K562 (cell line): ENCODE data around the gene ZSCAN26. TPM values are rescaled to one million over a fixed set of nuclear protein-coding genes. Genes with fewer than 3 reads are reported as not detected.

Experiments used
- ARID1B ChIP-seq: fragments of 450-650 bp; IDR thresholded peaks from 2 replicates; pipeline ENCODE4 v1.6.1; 2016; ENCODE audit warnings: antibody characterized with exemption, mild to moderate bottlenecking, inconsistent platforms
- BMI1 ChIP-seq: fragments of 150-350 bp; IDR thresholded peaks from 2 replicates; pipeline ENCODE4 v1.6.1; 2014; ENCODE audit warnings: low read length
- CC2D1A ChIP-seq: fragments of 450-650 bp; IDR thresholded peaks from 2 replicates; pipeline ENCODE4 v1.6.1; 2017; ENCODE audit warnings: mild to moderate bottlenecking
- EP400 ChIP-seq: fragments of 450-650 bp; IDR thresholded peaks from 2 replicates; pipeline ENCODE4 v1.6.1; 2017; ENCODE audit warnings: antibody characterized with exemption, mild to moderate bottlenecking, moderate library complexity
- GTF2E2 ChIP-seq: fragments of 200-800 bp; sonication (Bioruptor generic); IDR thresholded peaks from 2 replicates; pipeline ENCODE4 v1.6.1; 2016; ENCODE audit warnings: missing genetic modification characterization, missing compliant biosample characterization
- HNRNPH1 ChIP-seq: fragments of 200-400 bp; formaldehyde crosslinking; optimal IDR thresholded peaks from 2 replicates; pipeline ENCODE3; 2017; ENCODE audit warnings: low read depth, mild to moderate bottlenecking, low read length, moderate library complexity
- HNRNPK ChIP-seq: fragments of 200-400 bp; formaldehyde crosslinking; IDR thresholded peaks from one replicate; pipeline ENCODE4 v1.6.1; 2018; ENCODE audit warnings: mild to moderate bottlenecking, low read depth, low read length; ENCODE audit not compliant: poor library complexity, severe bottlenecking
- IRF1 ChIP-seq: sonication (generic); formaldehyde crosslinking; IDR thresholded peaks from 2 replicates; pipeline ENCODE4 v1.8.0; 2022; ENCODE audit warnings: missing genetic modification reagents, mild to moderate bottlenecking, borderline replicate concordance
- MEF2D ChIP-seq: conservative IDR thresholded peaks from 2 replicates; pipeline ENCODE4 v1.6.1; 2016; ENCODE audit warnings: low read depth, missing genetic modification characterization, missing compliant biosample characterization
- MXD1 ChIP-seq: fragments of 250-450 bp; sonication (Bioruptor Pico); IDR thresholded peaks from 2 replicates; pipeline ENCODE4 v1.8.0; 2021; ENCODE audit warnings: borderline replicate concordance, mild to moderate bottlenecking, moderate library complexity; ENCODE audit not compliant: poor library complexity, severe bottlenecking
- NCOA2 ChIP-seq, 2 experiments: fragments of 450-650 bp; IDR thresholded peaks; 2 replicates each; pipeline ENCODE4 v1.6.1; 2018; ENCODE audit warnings: mild to moderate bottlenecking in 2 of 2, moderate library complexity in 1 of 2; ENCODE audit not compliant: partially characterized antibody in 2 of 2
- NFYB ChIP-seq: IDR thresholded peaks from 2 replicates; pipeline ENCODE4 v1.6.1; 2011; ENCODE audit warnings: mild to moderate bottlenecking, moderate library complexity; ENCODE audit not compliant: insufficient read length; ENCODE audit errors: extremely low read depth
- POLR2G ChIP-seq: fragments of 200-400 bp; formaldehyde crosslinking; IDR thresholded peaks from 2 replicates; pipeline ENCODE4 v1.6.1; 2017; ENCODE audit warnings: low read depth, mild to moderate bottlenecking, antibody characterized with exemption, low read length, moderate library complexity
- PTBP1 ChIP-seq: fragments of 200-400 bp; formaldehyde crosslinking; IDR thresholded peaks from 2 replicates; pipeline ENCODE4 v1.6.1; 2017; ENCODE audit warnings: low read depth, low read length
- SIN3A ChIP-seq, 2 experiments: fragments of 150-350 bp in 1 of 2; IDR thresholded peaks; 2 replicates each; pipeline ENCODE4 v1.6.1; 2011 to 2016; ENCODE audit warnings: borderline replicate concordance in 2 of 2, low read depth in 2 of 2, low read length in 2 of 2, mild to moderate bottlenecking in 2 of 2, moderate library complexity in 2 of 2; ENCODE audit not compliant: control insufficient read depth in 1 of 2
- SOX6 ChIP-seq: fragments of 450-650 bp; IDR thresholded peaks from 2 replicates; pipeline ENCODE4 v1.6.1; 2014; ENCODE audit warnings: mild to moderate bottlenecking
- STAT5B ChIP-seq: fragments of 250-450 bp; sonication (Bioruptor Pico); IDR thresholded peaks from 2 replicates; pipeline ENCODE4 v1.8.0; 2021; ENCODE audit warnings: mild to moderate bottlenecking, inconsistent platforms
- TAL1 ChIP-seq: fragments of 450-650 bp; IDR thresholded peaks from 2 replicates; pipeline ENCODE4 v1.6.1; 2016; ENCODE audit warnings: mild to moderate bottlenecking
- TBP ChIP-seq: optimal IDR thresholded peaks from 2 replicates; pipeline ENCODE3; 2011; ENCODE audit warnings: low read depth, low read length, improper control_type of control experiment
- THAP7 ChIP-seq: fragments of 250-450 bp; sonication (Bioruptor Pico); IDR thresholded peaks from 2 replicates; pipeline ENCODE4 v1.5.0; 2021
- ZNF24 ChIP-seq: fragments of 450-650 bp; IDR thresholded peaks from 2 replicates; pipeline ENCODE4 v1.6.1; 2016
- ZNF561 ChIP-seq: fragments of 450-650 bp; formaldehyde crosslinking; conservative IDR thresholded peaks from 2 replicates; pipeline ENCODE4 v1.4.0; 2020; ENCODE audit warnings: mild to moderate bottlenecking, moderate library complexity
- ZNF589 ChIP-seq: fragments of 200-800 bp; sonication (Bioruptor generic); IDR thresholded peaks from 2 replicates; pipeline ENCODE4 v1.6.1; 2016; ENCODE audit warnings: low read depth, missing genetic modification characterization, missing compliant biosample characterization
- polyA plus RNA-seq, 8 experiments: library from polyadenylated mRNA; depleted of rRNA in 4 of 8; stranded (reverse) in 5 of 8; unstranded in 3 of 8; fragments of >200 nt; fragmentation: Nextera tagmentation in 2 of 8; fragmentation: Illumina TruSeq in 1 of 8; extraction: Ambion mirVana in 2 of 8; extraction: Trizol in 1 of 8; gene quantifications; 2 replicates each; pipeline versions ENCODE4 v1.2.1 to v1.2.3, GENCODE V29; 2011 to 2014; ENCODE audit warnings: inconsistent platforms in 1 of 8, missing spikeins in 1 of 8
- total RNA-seq, 7 experiments: library from RNA; depleted of rRNA in 6 of 7; stranded (reverse); fragments of >200 nt in 6 of 7; fragmentation: Illumina TruSeq in 2 of 7; extraction: Trizol in 2 of 7; gene quantifications; 2 replicates each; pipeline versions ENCODE4 v1.2.1 to v1.2.3, GENCODE V29; 2011 to 2021; ENCODE audit warnings: low replicate concordance in 1 of 7
- TF ChIP-seq, protein P1 (sequence below): sonication (generic); IDR thresholded peaks from 2 replicates; pipeline ENCODE4 v1.6.1; 2016
- TF ChIP-seq, protein P2 (sequence below): sonication (generic); formaldehyde crosslinking; IDR thresholded peaks from 2 replicates; pipeline ENCODE4 v1.8.1; 2022; ENCODE audit warnings: missing genetic modification reagents

Gene ZSCAN26
- total and polyA plus RNA-seq, 9 of the 15 experiments (the other 6 are each of a cell fraction or from before 2014, with no cell fraction given) = 5.9 to 14.2 (median 10.5) TPM

- TF ChIP-seq IRF1 (CRISPR knock-in tag) (no peak), ZNF589 (CRISPR knock-in tag) (no peak), SIN3A (IDR thresholded peaks at IDR 0.05; ENCODE audit: borderline replicate concordance in 2 of 2, control insufficient read depth in 1 of 2, low read depth in 2 of 2, low read length in 2 of 2) (peak; percentile 63 to 92; a peak in 2 of 4 replicates), PTBP1 (no peak), ZNF561 (CRISPR knock-in tag) (no peak), NFYB (no peak), BMI1 (0 out of 2 replicates have a peak, but pooled peaks have one; percentile 35), CC2D1A (peak; percentile 85), THAP7 (no peak), MXD1 (CRISPR knock-in tag) (no peak), HNRNPK (no peak), ARID1B (peak; percentile 34; the same call in 1 of the 2 replicates), EP400 (peak; percentile 93), TBP (peak; percentile 93), HNRNPH1 (no peak), ZNF24 (peak; percentile 80), MEF2D (tag) (peak; percentile 77), SOX6 (peak; percentile 88), STAT5B (CRISPR knock-in tag) (no peak), TAL1 (no peak), GTF2E2 (peak; percentile 98), POLR2G (peak; percentile 98), NCOA2 (IDR thresholded peaks at IDR 0.05; ENCODE audit: partially characterized antibody in 2 of 2) (no peak)
- TF ChIP-seq, protein P1, sequence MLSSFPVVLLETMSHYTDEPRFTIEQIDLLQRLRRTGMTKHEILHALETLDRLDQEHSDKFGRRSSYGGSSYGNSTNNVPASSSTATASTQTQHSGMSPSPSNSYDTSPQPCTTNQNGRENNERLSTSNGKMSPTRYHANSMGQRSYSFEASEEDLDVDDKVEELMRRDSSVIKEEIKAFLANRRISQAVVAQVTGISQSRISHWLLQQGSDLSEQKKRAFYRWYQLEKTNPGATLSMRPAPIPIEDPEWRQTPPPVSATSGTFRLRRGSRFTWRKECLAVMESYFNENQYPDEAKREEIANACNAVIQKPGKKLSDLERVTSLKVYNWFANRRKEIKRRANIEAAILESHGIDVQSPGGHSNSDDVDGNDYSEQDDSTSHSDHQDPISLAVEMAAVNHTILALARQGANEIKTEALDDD = no peak
- TF ChIP-seq, protein P2, sequence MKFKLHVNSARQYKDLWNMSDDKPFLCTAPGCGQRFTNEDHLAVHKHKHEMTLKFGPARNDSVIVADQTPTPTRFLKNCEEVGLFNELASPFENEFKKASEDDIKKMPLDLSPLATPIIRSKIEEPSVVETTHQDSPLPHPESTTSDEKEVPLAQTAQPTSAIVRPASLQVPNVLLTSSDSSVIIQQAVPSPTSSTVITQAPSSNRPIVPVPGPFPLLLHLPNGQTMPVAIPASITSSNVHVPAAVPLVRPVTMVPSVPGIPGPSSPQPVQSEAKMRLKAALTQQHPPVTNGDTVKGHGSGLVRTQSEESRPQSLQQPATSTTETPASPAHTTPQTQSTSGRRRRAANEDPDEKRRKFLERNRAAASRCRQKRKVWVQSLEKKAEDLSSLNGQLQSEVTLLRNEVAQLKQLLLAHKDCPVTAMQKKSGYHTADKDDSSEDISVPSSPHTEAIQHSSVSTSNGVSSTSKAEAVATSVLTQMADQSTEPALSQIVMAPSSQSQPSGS (CRISPR knock-in tag) = no peak
Measured at GRCh38 chr6:28225056-28225834, 41.7 kb upstream of the ZSCAN26 start, which contains the start of gene ZSCAN9 (continued).
